Transverse colon (tissue), 4 donors: ENCODE measurements around the gene PPARA.

ENCODE experiments used
- EP300 ChIP-seq: sonication (generic); formaldehyde crosslinking; IDR thresholded peaks from one replicate; pipeline ENCODE4 v1.6.1; 2017; ENCODE audit warnings: antibody characterized with exemption, low read depth
- POLR2A ChIP-seq: fragments of 450-650 bp; IDR thresholded peaks from one replicate; pipeline ENCODE4 v1.6.1; 2016; ENCODE audit warnings: antibody characterized with exemption, mild to moderate bottlenecking, moderate library complexity
- POLR2AphosphoS5 ChIP-seq, 3 donors: sonication (generic); formaldehyde crosslinking; IDR thresholded peaks; one replicate each; pipeline ENCODE4 v1.6.1; 2016; ENCODE audit warnings: antibody characterized with exemption in 3 of 3
- TF ChIP-seq, protein P1 (sequence below), 5 experiments: fragments of 200-600 bp in 3 of 5; fragments of 450-650 bp in 2 of 5; sonication (generic) in 3 of 5; IDR thresholded peaks; 1 replicate in 2 of 5; 2 replicates in 3 of 5; pipeline ENCODE4 v1.5.1; 2016 to 2017; ENCODE audit warnings: antibody characterized with exemption in 5 of 5, inconsistent platforms in 3 of 5, mild to moderate bottlenecking in 2 of 5, moderate library complexity in 1 of 5

DNA sequence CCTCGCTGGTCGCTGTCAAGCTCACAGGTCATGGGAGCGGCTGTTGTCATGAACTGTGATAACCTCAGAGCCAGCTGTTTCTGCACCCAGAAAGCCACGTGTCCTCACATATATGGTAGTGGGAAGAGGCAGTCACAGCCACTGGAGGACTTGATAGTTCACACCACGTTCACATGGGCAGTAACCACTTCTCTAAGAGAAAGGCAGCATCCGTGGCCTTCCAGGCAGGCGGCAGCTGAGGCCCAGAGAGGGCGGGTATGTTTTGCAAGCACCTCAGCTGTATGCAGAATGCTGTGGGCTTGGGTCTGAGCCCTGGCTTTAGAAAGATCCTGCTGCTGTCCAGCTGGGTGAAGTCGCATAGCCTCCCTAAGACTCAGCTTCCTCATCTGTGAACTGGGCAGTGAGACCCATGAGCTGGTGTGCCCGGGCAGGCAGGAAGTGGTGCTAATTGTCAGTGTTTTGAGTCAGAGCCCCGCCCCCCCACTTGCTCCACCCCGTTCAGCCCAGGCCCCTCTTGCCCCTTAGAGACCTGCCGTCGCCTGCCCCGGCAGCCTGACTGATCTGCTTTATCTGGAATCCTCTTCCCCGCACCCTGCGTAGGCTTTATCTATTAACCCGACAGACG lies 130.8 kb downstream of the PPARA start:
- TF ChIP-seq, protein P1, sequence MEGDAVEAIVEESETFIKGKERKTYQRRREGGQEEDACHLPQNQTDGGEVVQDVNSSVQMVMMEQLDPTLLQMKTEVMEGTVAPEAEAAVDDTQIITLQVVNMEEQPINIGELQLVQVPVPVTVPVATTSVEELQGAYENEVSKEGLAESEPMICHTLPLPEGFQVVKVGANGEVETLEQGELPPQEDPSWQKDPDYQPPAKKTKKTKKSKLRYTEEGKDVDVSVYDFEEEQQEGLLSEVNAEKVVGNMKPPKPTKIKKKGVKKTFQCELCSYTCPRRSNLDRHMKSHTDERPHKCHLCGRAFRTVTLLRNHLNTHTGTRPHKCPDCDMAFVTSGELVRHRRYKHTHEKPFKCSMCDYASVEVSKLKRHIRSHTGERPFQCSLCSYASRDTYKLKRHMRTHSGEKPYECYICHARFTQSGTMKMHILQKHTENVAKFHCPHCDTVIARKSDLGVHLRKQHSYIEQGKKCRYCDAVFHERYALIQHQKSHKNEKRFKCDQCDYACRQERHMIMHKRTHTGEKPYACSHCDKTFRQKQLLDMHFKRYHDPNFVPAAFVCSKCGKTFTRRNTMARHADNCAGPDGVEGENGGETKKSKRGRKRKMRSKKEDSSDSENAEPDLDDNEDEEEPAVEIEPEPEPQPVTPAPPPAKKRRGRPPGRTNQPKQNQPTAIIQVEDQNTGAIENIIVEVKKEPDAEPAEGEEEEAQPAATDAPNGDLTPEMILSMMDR (IDR thresholded peaks at IDR 0.05): no peak
- TF ChIP-seq POLR2A (no peak), POLR2AphosphoS5 (IDR thresholded peaks at IDR 0.05) (no peak), EP300 (no peak)
